A549 treated with RU486 at 1 μM for 4 hours (cell line): ENCODE measurements around the gene LSM8. TPM values are rescaled to one million over a fixed set of nuclear protein-coding genes. Genes with fewer than 3 reads are reported as not detected.

ENCODE experiments used
- total RNA-seq: library from RNA; stranded (reverse); fragments of 200-300 nt; extraction: Qiagen RNA extraction; gene quantifications from 5 replicates; pipeline ENCODE4 v1.2.3, GENCODE V29; 2022; ENCODE audit warnings: low read depth

LSM8 gene
- 41.9 to 60.2 TPM (median 44.0 TPM) in 5 replicates for total RNA-seq

DNA sequence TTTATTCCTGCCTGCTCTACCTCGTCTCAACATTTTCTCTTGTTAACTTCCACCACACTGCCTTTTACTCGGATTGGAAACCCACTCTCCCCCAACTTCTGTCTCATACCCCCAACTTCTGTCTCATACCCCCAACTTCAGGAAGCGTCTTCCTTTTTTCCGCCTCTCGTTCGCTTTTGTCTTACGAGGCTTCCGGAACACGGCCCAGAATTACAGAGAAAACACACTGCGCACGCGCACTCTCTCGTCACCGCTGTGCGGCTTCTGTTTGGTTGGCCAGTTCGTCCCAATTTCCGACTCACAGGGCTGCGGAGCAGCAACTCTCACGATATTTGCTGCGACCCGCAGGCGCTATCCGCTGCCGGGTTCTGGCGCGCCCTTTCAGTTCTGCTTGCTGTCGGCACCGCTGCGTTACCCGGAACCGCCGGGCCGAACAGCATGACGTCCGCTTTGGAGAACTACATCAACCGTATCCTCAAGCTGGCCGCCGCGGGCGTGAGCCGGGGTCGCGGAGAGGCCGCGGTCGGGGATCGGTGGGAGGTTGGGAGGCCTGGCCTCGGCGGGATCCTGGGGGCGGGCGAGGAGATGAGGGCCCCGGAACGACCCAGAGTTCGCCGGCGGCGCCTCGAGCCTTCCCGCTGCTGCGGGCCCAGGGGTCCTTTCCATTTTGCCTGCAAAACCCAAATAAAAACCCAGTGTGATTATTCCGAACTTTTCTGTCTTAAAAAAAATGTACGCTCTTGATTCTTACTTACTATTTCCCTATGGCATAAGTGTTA, at the start of gene LSM8:
Gene LSM8, plus strand, starts transcription at position 379 of the 779 bp plus-strand sequence. Its CDS starts 60 bp downstream, at position 439.

DNA sequence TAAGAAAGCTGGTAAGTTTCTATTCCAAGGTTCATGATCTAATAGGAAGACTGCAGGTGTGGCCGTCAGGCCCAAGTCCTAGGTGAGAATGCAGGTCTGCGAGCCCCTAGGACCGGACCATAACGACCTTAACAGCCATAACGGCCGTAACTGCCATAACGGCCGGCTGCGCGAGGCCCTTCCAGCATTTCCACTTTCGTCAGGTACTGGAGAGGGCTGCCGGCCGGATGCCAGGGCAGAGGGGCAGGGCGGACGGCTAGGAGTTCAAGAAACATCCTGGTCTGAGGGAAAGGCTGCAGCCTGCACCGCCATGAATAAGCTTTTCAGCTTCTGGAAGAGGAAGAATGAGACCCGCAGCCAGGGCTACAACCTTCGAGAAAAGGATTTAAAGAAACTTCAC, 40.6 kb downstream of the LSM8 start, which contains the start of gene ANKRD7:
Gene ANKRD7, plus strand, starts transcription at position 184 of the 400 bp plus-strand sequence. Its CDS starts 127 bp downstream, at position 311.

Other genes with a start within 250 kb of the LSM8 start
- 0.17 to 0.66 TPM (median 0.22 TPM) in 4 of 5 replicates, not detected in the other for gene ANKRD7, start 40.5 kb downstream of the LSM8 start, total RNA-seq